ENCODE data around the gene PALB2.
A peak's percentile ranks its signal among the peaks of the same experiment; 100 is the strongest.

DNA sequence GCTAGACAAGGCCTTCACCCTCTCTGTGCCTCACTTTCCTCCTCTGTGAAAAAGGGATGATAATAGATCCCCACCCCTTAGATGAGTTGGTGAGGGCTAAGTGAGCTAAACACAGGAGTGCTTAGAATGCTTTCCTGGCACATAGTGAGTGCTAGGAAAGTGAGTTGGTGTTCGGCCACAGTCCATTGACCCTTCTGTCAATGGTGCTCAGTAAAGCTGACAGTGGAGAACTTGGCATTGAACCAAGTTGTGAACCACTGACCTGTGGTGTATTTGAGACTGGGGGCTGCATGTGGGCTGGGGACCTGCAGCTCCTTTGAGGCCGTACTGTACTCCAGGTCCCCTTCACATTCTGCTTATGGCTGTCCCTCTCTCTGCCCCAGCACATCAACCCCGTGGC, 42.4 kb upstream of the PALB2 start:
- TF ChIP-seq YY1 (IDR thresholded peaks at IDR 0.05; ENCODE audit: low read depth, low read length) (no peak), TAF7 (optimal IDR thresholded peaks at IDR 0.05; ENCODE audit: borderline replicate concordance, low read depth, low read length) (no peak), TAF1 (IDR thresholded peaks at IDR 0.05; ENCODE audit: low read depth, low read length) (no peak), POLR2AphosphoS5 (IDR thresholded peaks at IDR 0.05; ENCODE audit: low read depth, low read length) (peak; percentile 16; the same call in 1 of the 2 replicates), NRF1 (IDR thresholded peaks at IDR 0.05; ENCODE audit: low read depth, low read length) (no peak), BACH1 (IDR thresholded peaks at IDR 0.05; ENCODE audit: low read length) (no peak), ZNF274 (IDR thresholded peaks at IDR 0.05; ENCODE audit: borderline replicate concordance, extremely low read depth, low read length) (no peak), RNF2 (IDR thresholded peaks at IDR 0.05; ENCODE audit: borderline replicate concordance, low read depth, low read length, missing control alignments, poor library complexity, severe bottlenecking) (no peak), EZH2 (IDR thresholded peaks at IDR 0.05; ENCODE audit: low read depth, low read length, severe bottlenecking) (no peak), CREB1 (IDR thresholded peaks at IDR 0.05) (no peak)
- TF ChIP-seq, protein P1, sequence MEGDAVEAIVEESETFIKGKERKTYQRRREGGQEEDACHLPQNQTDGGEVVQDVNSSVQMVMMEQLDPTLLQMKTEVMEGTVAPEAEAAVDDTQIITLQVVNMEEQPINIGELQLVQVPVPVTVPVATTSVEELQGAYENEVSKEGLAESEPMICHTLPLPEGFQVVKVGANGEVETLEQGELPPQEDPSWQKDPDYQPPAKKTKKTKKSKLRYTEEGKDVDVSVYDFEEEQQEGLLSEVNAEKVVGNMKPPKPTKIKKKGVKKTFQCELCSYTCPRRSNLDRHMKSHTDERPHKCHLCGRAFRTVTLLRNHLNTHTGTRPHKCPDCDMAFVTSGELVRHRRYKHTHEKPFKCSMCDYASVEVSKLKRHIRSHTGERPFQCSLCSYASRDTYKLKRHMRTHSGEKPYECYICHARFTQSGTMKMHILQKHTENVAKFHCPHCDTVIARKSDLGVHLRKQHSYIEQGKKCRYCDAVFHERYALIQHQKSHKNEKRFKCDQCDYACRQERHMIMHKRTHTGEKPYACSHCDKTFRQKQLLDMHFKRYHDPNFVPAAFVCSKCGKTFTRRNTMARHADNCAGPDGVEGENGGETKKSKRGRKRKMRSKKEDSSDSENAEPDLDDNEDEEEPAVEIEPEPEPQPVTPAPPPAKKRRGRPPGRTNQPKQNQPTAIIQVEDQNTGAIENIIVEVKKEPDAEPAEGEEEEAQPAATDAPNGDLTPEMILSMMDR (IDR thresholded peaks at IDR 0.05; ENCODE audit: control extremely low read depth in 1 of 3, insufficient read depth in 1 of 3, low read depth in 1 of 3, low read length in 3 of 3) = no peak
- TF ChIP-seq, protein P2, sequence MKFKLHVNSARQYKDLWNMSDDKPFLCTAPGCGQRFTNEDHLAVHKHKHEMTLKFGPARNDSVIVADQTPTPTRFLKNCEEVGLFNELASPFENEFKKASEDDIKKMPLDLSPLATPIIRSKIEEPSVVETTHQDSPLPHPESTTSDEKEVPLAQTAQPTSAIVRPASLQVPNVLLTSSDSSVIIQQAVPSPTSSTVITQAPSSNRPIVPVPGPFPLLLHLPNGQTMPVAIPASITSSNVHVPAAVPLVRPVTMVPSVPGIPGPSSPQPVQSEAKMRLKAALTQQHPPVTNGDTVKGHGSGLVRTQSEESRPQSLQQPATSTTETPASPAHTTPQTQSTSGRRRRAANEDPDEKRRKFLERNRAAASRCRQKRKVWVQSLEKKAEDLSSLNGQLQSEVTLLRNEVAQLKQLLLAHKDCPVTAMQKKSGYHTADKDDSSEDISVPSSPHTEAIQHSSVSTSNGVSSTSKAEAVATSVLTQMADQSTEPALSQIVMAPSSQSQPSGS (IDR thresholded peaks at IDR 0.05; ENCODE audit: low read length) = no peak
- TF ChIP-seq, protein P3, sequence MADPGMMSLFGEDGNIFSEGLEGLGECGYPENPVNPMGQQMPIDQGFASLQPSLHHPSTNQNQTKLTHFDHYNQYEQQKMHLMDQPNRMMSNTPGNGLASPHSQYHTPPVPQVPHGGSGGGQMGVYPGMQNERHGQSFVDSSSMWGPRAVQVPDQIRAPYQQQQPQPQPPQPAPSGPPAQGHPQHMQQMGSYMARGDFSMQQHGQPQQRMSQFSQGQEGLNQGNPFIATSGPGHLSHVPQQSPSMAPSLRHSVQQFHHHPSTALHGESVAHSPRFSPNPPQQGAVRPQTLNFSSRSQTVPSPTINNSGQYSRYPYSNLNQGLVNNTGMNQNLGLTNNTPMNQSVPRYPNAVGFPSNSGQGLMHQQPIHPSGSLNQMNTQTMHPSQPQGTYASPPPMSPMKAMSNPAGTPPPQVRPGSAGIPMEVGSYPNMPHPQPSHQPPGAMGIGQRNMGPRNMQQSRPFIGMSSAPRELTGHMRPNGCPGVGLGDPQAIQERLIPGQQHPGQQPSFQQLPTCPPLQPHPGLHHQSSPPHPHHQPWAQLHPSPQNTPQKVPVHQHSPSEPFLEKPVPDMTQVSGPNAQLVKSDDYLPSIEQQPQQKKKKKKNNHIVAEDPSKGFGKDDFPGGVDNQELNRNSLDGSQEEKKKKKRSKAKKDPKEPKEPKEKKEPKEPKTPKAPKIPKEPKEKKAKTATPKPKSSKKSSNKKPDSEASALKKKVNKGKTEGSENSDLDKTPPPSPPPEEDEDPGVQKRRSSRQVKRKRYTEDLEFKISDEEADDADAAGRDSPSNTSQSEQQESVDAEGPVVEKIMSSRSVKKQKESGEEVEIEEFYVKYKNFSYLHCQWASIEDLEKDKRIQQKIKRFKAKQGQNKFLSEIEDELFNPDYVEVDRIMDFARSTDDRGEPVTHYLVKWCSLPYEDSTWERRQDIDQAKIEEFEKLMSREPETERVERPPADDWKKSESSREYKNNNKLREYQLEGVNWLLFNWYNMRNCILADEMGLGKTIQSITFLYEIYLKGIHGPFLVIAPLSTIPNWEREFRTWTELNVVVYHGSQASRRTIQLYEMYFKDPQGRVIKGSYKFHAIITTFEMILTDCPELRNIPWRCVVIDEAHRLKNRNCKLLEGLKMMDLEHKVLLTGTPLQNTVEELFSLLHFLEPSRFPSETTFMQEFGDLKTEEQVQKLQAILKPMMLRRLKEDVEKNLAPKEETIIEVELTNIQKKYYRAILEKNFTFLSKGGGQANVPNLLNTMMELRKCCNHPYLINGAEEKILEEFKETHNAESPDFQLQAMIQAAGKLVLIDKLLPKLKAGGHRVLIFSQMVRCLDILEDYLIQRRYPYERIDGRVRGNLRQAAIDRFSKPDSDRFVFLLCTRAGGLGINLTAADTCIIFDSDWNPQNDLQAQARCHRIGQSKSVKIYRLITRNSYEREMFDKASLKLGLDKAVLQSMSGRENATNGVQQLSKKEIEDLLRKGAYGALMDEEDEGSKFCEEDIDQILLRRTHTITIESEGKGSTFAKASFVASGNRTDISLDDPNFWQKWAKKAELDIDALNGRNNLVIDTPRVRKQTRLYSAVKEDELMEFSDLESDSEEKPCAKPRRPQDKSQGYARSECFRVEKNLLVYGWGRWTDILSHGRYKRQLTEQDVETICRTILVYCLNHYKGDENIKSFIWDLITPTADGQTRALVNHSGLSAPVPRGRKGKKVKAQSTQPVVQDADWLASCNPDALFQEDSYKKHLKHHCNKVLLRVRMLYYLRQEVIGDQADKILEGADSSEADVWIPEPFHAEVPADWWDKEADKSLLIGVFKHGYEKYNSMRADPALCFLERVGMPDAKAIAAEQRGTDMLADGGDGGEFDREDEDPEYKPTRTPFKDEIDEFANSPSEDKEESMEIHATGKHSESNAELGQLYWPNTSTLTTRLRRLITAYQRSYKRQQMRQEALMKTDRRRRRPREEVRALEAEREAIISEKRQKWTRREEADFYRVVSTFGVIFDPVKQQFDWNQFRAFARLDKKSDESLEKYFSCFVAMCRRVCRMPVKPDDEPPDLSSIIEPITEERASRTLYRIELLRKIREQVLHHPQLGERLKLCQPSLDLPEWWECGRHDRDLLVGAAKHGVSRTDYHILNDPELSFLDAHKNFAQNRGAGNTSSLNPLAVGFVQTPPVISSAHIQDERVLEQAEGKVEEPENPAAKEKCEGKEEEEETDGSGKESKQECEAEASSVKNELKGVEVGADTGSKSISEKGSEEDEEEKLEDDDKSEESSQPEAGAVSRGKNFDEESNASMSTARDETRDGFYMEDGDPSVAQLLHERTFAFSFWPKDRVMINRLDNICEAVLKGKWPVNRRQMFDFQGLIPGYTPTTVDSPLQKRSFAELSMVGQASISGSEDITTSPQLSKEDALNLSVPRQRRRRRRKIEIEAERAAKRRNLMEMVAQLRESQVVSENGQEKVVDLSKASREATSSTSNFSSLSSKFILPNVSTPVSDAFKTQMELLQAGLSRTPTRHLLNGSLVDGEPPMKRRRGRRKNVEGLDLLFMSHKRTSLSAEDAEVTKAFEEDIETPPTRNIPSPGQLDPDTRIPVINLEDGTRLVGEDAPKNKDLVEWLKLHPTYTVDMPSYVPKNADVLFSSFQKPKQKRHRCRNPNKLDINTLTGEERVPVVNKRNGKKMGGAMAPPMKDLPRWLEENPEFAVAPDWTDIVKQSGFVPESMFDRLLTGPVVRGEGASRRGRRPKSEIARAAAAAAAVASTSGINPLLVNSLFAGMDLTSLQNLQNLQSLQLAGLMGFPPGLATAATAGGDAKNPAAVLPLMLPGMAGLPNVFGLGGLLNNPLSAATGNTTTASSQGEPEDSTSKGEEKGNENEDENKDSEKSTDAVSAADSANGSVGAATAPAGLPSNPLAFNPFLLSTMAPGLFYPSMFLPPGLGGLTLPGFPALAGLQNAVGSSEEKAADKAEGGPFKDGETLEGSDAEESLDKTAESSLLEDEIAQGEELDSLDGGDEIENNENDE (IDR thresholded peaks at IDR 0.05; ENCODE audit: insufficient replicate concordance, low read length) = no peak

Data from H1 (cell line).